Upper lobe of left lung (tissue), 6 donors: Measurements from ENCODE around the gene ARHGEF7. TPM values are rescaled to one million over a fixed set of nuclear protein-coding genes. Genes with fewer than 3 reads are reported as not detected.

Source experiments
- ATAC-seq, 2 donors: fragments of 200-7000 bp; cut with Tn5 transposase; one replicate each; pipeline ENCODE4 v1.9.1; 2022; ENCODE audit warnings: mild to moderate bottlenecking in 2 of 2, moderate library complexity in 2 of 2; ENCODE audit not compliant: low FRiP score in 2 of 2
- DNase-seq, 2 donors: peaks; one replicate each; pipeline ENCODE4 v3.0.0-alpha.2; 2019 to 2020
- H3K27ac ChIP-seq, 4 donors: fragments of 200-600 bp; sonication (generic); one replicate each; pipeline ENCODE4 v1.5.1; 2016 to 2019
- H3K27me3 ChIP-seq, 4 donors: fragments of 200-600 bp; sonication (generic); one replicate each; pipeline ENCODE4 v1.5.1; 2017 to 2019
- H3K36me3 ChIP-seq, 4 donors: fragments of 200-600 bp; sonication (generic); one replicate each; pipeline ENCODE4 v1.5.1; 2016 to 2019
- H3K4me1 ChIP-seq, 4 donors: fragments of 200-600 bp; sonication (generic); one replicate each; pipeline ENCODE4 v1.5.1; 2018 to 2019
- H3K4me3 ChIP-seq, 4 donors: fragments of 200-600 bp; sonication (generic); one replicate each; pipeline ENCODE4 v1.5.1; 2017 to 2019; ENCODE audit warnings: mild to moderate bottlenecking in 2 of 4, moderate library complexity in 1 of 4
- H3K9me3 ChIP-seq, 4 donors: fragments of 200-600 bp; sonication (generic); one replicate each; pipeline ENCODE4 v1.5.1; 2018 to 2019
- EP300 ChIP-seq, 4 donors: sonication (generic); formaldehyde crosslinking; IDR thresholded peaks; one replicate each; pipeline ENCODE4 v1.5.1; 2017; ENCODE audit warnings: antibody characterized with exemption in 4 of 4, control low read depth in 2 of 4
- POLR2A ChIP-seq, 4 donors: fragments of 450-650 bp; IDR thresholded peaks; one replicate each; pipeline ENCODE4 v1.5.1; 2016 to 2017; ENCODE audit warnings: antibody characterized with exemption in 4 of 4, mild to moderate bottlenecking in 2 of 4
- POLR2AphosphoS5 ChIP-seq, 2 donors: sonication (generic); formaldehyde crosslinking; IDR thresholded peaks; one replicate each; pipeline ENCODE4 v1.5.1; 2017; ENCODE audit warnings: antibody characterized with exemption in 2 of 2
- WGBS, 2 donors: methylation state at CpG; one replicate each; pipeline ENCODE4 v1.1.5; 2017 to 2018; 5-methylcytosine and 5-hydroxymethylcytosine counted together
- total RNA-seq, 6 donors: library from RNA; depleted of rRNA in 4 of 6; stranded (reverse); fragments of >200 nt in 4 of 6; gene quantifications; one replicate each; pipeline versions ENCODE4 v1.1.0 to v1.2.1, GENCODE V29; 2016 to 2021
- TF ChIP-seq, protein P1 (sequence below), 6 experiments: fragments of 450-650 bp in 4 of 6; fragments of 200-600 bp in 2 of 6; sonication (generic) in 2 of 6; IDR thresholded peaks; one replicate each; pipeline ENCODE4 v1.5.1; 2016 to 2019; ENCODE audit warnings: antibody characterized with exemption in 6 of 6
- donor health status: DM: no; HTN: no; CAD: no; lungs with moderate emphysema.
- donor health status: DM: no; HTN: yes; CAD: no; lungs with severe emphysema.

The ARHGEF7 gene
- total RNA-seq, 6 donors from 2014 or later = 50.3 to 130 (median 67.4) TPM

DNA sequence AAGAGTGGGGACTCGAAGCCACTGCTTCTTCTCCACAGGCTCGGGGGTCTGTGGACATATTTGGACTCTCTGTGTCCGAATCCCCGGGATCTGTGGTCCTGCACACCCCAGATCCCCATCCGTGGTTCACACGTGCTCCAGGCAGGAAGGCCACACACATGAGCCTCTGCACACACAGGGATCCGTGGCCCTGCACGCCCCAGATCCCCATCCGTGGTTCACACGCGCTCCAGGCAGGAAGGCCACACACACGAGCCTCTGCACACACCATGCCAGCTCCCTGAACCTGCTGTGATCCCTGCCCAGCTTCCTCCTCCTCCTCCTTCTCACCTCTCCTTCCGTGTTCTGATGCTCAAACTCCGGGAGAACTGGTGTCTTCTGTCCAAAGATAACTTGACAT, 208.4 kb downstream of the ARHGEF7 start:
- DNase-seq (no peak), ATAC-seq (no peak)
- Histone ChIP-seq H3K4me3 (no peak overlapping the region), H3K4me1 (no peaks in the 10 kb centered on the region), H3K27me3 (no peaks in the 10 kb centered on the region), H3K9me3 (no peaks in the 10 kb centered on the region), H3K36me3 (no peaks in the 10 kb centered on the region), H3K27ac (no peak overlapping the region)
- WGBS, 2 donors = 76 to 80% methylated on average over 12 to 14 of the region's 14 CpGs
- TF ChIP-seq, protein P1, sequence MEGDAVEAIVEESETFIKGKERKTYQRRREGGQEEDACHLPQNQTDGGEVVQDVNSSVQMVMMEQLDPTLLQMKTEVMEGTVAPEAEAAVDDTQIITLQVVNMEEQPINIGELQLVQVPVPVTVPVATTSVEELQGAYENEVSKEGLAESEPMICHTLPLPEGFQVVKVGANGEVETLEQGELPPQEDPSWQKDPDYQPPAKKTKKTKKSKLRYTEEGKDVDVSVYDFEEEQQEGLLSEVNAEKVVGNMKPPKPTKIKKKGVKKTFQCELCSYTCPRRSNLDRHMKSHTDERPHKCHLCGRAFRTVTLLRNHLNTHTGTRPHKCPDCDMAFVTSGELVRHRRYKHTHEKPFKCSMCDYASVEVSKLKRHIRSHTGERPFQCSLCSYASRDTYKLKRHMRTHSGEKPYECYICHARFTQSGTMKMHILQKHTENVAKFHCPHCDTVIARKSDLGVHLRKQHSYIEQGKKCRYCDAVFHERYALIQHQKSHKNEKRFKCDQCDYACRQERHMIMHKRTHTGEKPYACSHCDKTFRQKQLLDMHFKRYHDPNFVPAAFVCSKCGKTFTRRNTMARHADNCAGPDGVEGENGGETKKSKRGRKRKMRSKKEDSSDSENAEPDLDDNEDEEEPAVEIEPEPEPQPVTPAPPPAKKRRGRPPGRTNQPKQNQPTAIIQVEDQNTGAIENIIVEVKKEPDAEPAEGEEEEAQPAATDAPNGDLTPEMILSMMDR (IDR thresholded peaks at IDR 0.05) = no peak
- no peak for TF ChIP-seq POLR2A (IDR thresholded peaks at IDR 0.05)
- no peak for TF ChIP-seq POLR2AphosphoS5 (IDR thresholded peaks at IDR 0.05)
- TF ChIP-seq EP300 (IDR thresholded peaks at IDR 0.05) = no peak

DNA sequence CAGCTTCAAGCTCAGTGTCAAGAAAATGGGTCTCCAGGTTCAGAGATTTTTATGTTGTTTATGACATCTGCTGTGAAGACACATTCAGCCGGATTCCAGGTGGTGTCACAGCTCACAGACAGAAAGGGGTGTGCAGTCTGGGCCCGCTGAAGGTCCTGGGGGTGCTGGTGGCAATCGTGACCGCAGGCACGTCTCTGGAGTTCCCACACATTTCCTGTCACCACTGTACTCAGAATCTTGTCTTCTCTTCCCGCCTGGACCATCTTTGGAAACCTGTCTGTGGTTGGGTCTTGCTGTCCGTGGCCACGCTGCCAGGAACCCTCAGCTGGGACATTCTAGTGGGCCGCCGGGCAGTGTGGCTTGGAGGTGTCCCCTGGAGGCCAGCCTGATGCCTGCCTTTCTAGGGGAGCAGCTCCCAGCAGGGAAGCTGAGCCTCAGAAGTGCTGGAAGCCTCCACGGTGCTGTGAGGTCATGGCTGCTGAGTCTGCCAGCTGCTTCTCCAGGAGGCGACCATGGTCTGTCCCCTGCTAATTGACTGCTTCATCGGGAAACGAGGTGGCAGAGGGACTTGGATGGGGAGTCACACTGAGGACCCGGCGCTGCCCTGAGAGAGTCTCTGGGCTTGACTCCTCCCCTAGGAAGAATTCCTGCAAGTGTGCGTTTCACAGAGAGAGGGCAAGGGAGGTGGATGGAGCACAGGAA, 209.0 kb downstream of the ARHGEF7 start:
- peak in 1 of 2 donors; percentile 47 for DNase-seq
- no peaks in the 10 kb centered on the region for H3K4me1 ChIP-seq
- 64 to 72% methylated on average over 8 to 17 of the region's 17 CpGs for WGBS, 2 donors
- H3K27ac ChIP-seq = no peak overlapping the region
- H3K27me3 ChIP-seq = no peaks in the 10 kb centered on the region
- H3K36me3 ChIP-seq = no peaks in the 10 kb centered on the region
- no peak overlapping the region for H3K4me3 ChIP-seq
- TF ChIP-seq, protein P1 (IDR thresholded peaks at IDR 0.05) = no peak
- no peak for TF ChIP-seq EP300 (IDR thresholded peaks at IDR 0.05)
- no peak for TF ChIP-seq POLR2AphosphoS5 (IDR thresholded peaks at IDR 0.05)
- no peak for TF ChIP-seq POLR2A (IDR thresholded peaks at IDR 0.05)
- H3K9me3 ChIP-seq = no peaks in the 10 kb centered on the region
- ATAC-seq = no peak

DNA sequence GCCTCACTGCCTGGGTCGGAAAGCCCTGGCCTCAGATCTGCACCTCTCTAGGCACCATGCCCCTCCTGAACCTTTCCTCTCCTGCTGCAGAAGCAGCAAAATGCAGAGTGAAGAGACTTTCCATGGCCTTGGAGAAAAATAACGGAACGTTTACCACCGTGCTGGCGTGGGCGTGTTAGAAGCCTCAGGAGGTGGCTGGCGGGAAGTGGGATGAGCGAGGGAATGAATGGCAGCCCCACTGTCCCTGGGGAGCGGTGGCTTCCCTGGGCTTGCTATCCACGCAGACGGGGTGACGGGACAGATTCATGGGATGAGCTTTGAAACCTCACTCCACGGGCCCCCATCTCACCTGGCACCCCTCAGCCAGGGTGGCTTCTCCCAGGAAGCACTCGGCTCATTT, 209.6 kb downstream of the ARHGEF7 start:
- no peaks in the 10 kb centered on the region for H3K36me3 ChIP-seq
- ATAC-seq = no peak
- no peak for DNase-seq
- H3K4me3 ChIP-seq = no peak overlapping the region
- no peaks in the 10 kb centered on the region for H3K27me3 ChIP-seq
- 83 to 86% methylated on average over 14 of the region's 14 CpGs for WGBS, 2 donors
- no peaks in the 10 kb centered on the region for H3K4me1 ChIP-seq
- no peak overlapping the region for H3K27ac ChIP-seq
- TF ChIP-seq, protein P1 (IDR thresholded peaks at IDR 0.05) = no peak
- TF ChIP-seq EP300 (IDR thresholded peaks at IDR 0.05) = no peak
- no peak for TF ChIP-seq POLR2AphosphoS5 (IDR thresholded peaks at IDR 0.05)
- TF ChIP-seq POLR2A (IDR thresholded peaks at IDR 0.05) = no peak
- no peaks in the 10 kb centered on the region for H3K9me3 ChIP-seq

DNA sequence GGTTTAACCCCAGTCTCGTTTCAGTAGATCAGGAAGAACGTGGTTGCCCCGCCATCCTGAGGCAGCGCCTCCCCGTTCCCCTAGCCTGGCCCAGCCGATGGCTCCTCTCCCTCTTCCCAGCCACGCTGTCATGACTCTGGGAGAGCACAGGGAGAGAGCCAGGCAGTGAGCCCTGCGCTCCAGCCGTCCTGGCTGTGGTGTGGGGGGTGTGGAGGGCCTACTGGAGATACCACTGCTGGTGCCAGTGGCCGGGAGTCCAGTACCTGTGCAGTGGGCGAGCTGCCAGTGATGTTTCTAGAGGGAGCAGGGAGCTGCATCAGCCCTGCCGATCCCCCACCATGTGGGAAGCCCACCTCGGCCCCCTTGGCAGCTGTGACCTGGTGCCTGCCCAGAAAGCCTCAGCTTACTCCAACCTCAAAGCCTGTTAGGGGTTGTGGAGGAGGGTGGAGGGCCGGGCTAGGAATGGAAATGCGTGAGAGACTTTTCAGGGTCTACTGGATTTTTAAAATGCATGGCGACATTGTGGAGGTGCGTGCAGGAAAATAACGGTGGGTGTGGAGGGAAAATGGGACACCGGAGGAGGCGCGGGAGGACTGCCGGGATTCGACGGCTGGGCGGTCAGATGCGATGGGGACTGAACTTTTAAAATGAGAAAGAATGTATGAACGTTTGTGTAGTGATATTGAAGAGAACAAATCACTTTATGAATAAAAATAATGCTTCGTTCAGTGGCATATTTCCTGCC, 210.2 kb downstream of the ARHGEF7 start:
- Histone ChIP-seq H3K27ac (no peak overlapping the region), H3K4me1 (no peaks in the 10 kb centered on the region), H3K36me3 (no peaks in the 10 kb centered on the region), H3K4me3 (no peak overlapping the region), H3K9me3 (no peaks in the 10 kb centered on the region), H3K27me3 (no peaks in the 10 kb centered on the region)
- DNase-seq = peak in 1 of 2 donors; percentile 68
- no peak for ATAC-seq
- TF ChIP-seq, protein P1 (IDR thresholded peaks at IDR 0.05) = no peak
- TF ChIP-seq POLR2AphosphoS5 (IDR thresholded peaks at IDR 0.05) = no peak
- TF ChIP-seq EP300 (IDR thresholded peaks at IDR 0.05) = no peak
- no peak for TF ChIP-seq POLR2A (IDR thresholded peaks at IDR 0.05)
- 82 to 89% methylated on average over 24 to 28 of the region's 28 CpGs for WGBS, 2 donors
